ENCODE results near the gene GCA. TPM values are rescaled to one million over a fixed set of nuclear protein-coding genes. Genes with fewer than 3 reads are reported as not detected.

The GCA gene
- polyA plus RNA-seq, 2 of the 4 experiments (the other 2 are of a cell fraction): 6.6 to 17.8 TPM

DNA sequence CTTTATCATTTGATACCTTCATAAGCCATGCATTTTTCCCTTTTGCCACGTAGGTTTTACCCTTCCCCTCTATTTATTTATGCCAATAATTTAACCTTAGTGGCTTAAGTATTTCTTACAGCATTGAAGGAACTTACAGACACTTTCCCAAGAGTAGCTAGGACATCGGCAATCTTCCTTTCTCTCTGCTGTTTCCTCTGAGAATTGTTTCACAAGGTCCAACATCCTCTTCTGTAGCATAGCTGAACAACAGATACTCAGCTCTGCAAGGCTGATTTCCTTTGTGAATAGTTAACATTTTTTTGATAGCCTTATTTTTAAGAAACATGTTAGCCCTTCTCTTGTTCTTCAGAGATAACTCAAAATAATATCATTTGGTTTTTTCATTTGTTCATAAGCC, 1.1 kb upstream of the GCA start:
- H3K4me2 ChIP-seq: no peak overlapping the region
- H3K9me3 ChIP-seq: no peaks in the 10 kb centered on the region
- CTCF ChIA-PET: interaction anchor here (2.0 kb wide), 1 partner anchor 45 kb away, joined by 5 read pairs; no protein-coding TSS in a partner anchor
- ATAC-seq: no peak
- H3K27ac ChIP-seq: no peak overlapping the region
- TF ChIP-seq BHLHE40 (IDR thresholded peaks at IDR 0.05; ENCODE audit: low read depth, low read length): no peak
- TF ChIP-seq JUN (IDR thresholded peaks at IDR 0.05): no peak
- TF ChIP-seq NR3C1 (IDR thresholded peaks at IDR 0.05): no peak
- TF ChIP-seq, protein P1, sequence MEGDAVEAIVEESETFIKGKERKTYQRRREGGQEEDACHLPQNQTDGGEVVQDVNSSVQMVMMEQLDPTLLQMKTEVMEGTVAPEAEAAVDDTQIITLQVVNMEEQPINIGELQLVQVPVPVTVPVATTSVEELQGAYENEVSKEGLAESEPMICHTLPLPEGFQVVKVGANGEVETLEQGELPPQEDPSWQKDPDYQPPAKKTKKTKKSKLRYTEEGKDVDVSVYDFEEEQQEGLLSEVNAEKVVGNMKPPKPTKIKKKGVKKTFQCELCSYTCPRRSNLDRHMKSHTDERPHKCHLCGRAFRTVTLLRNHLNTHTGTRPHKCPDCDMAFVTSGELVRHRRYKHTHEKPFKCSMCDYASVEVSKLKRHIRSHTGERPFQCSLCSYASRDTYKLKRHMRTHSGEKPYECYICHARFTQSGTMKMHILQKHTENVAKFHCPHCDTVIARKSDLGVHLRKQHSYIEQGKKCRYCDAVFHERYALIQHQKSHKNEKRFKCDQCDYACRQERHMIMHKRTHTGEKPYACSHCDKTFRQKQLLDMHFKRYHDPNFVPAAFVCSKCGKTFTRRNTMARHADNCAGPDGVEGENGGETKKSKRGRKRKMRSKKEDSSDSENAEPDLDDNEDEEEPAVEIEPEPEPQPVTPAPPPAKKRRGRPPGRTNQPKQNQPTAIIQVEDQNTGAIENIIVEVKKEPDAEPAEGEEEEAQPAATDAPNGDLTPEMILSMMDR (IDR thresholded peaks at IDR 0.05): no peak
- no peak for TF ChIP-seq EHMT2 (IDR thresholded peaks at IDR 0.05; ENCODE audit: low read depth)
- TF ChIP-seq, protein P2, sequence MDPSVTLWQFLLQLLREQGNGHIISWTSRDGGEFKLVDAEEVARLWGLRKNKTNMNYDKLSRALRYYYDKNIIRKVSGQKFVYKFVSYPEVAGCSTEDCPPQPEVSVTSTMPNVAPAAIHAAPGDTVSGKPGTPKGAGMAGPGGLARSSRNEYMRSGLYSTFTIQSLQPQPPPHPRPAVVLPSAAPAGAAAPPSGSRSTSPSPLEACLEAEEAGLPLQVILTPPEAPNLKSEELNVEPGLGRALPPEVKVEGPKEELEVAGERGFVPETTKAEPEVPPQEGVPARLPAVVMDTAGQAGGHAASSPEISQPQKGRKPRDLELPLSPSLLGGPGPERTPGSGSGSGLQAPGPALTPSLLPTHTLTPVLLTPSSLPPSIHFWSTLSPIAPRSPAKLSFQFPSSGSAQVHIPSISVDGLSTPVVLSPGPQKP (IDR thresholded peaks at IDR 0.05; ENCODE audit: low read depth, low read length): no peak
- no peak for TF ChIP-seq CBX2 (IDR thresholded peaks at IDR 0.05; ENCODE audit: borderline replicate concordance, low read depth)
- TF ChIP-seq, protein P3, sequence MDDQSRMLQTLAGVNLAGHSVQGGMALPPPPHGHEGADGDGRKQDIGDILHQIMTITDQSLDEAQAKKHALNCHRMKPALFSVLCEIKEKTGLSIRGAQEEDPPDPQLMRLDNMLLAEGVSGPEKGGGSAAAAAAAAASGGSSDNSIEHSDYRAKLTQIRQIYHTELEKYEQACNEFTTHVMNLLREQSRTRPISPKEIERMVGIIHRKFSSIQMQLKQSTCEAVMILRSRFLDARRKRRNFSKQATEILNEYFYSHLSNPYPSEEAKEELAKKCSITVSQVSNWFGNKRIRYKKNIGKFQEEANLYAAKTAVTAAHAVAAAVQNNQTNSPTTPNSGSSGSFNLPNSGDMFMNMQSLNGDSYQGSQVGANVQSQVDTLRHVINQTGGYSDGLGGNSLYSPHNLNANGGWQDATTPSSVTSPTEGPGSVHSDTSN (IDR thresholded peaks at IDR 0.05): no peak
- no peak for TF ChIP-seq CHD4 (IDR thresholded peaks at IDR 0.05; ENCODE audit: borderline replicate concordance)
- no peak for TF ChIP-seq ZSCAN20 (CRISPR knock-in tag; IDR thresholded peaks at IDR 0.05)
- POLR2A ChIA-PET: no interaction called here
- no peak overlapping the region for H3K4me3 ChIP-seq
- no peak for FAIRE-seq
- DNase-seq (ENCODE audit: low read depth in 1 of 2, low spot score in 1 of 2): no peak
- 56% methylated on average over 2 of the region's 2 CpGs for WGBS (ENCODE audit: missing lambda C conversion rate)
- 0 out of 3 replicates have a peak, but pooled peaks cover 4% of the 10 kb centered on the region for H3K4me1 ChIP-seq

- 0 out of 3 replicates have a peak, but pooled peaks cover 4% of the 10 kb centered on the region for H3K4me1 ChIP-seq
- H3K4me3 ChIP-seq: peak overlapping the region; percentile 92
- no peak for FAIRE-seq
- ChIA-PET POLR2A (interaction anchor here (0.6 kb wide), 1 partner anchor 1033 kb away, joined by 3 read pairs; no protein-coding TSS in a partner anchor), CTCF (interaction anchor here (2.0 kb wide), 1 partner anchor 45 kb away, joined by 5 read pairs; no protein-coding TSS in a partner anchor)
- H3K9me3 ChIP-seq: no peaks in the 10 kb centered on the region
- WGBS (ENCODE audit: missing lambda C conversion rate): 51% methylated on average over 4 of the region's 4 CpGs
- DNase-seq (ENCODE audit: low read depth in 1 of 2, low spot score in 1 of 2): no peak
- TF ChIP-seq RNF2 (IDR thresholded peaks at IDR 0.05; ENCODE audit: borderline replicate concordance, low read depth): peak; percentile 33; the same call in 1 of the 2 replicates
- TF ChIP-seq NR3C1 (IDR thresholded peaks at IDR 0.05): no peak
- H3K27ac ChIP-seq: peak overlapping the region; percentile 37; a peak in 4 of 6 replicates
- ATAC-seq: no peak
- H3K4me2 ChIP-seq: peak overlapping the region; percentile 84
Observed at GRCh38 chr2:162343492-162343823, 474 bp upstream of the GCA start.

GRCh38 chr2:162344617-162344950, 652 bp downstream of the GCA start:
- peak overlapping the region; percentile 98 for H3K4me2 ChIP-seq
- ATAC-seq (peak; percentile 1 to 9; a peak in 3 of 6 replicates), DNase-seq (ENCODE audit: low read depth in 1 of 2, low spot score in 1 of 2) (peak in 1 of 2 experiments; percentile 3), FAIRE-seq (no peak)
- ChIA-PET POLR2A (no interaction called here), CTCF (no interaction called here)
- H3K9me3 ChIP-seq: no peaks in the 10 kb centered on the region
- peak overlapping the region; percentile 92 for H3K4me3 ChIP-seq
- peak overlapping the region; percentile 83 to 88 for H3K27ac ChIP-seq
- 0 out of 3 replicates have a peak, but pooled peaks cover 4% of the 10 kb centered on the region for H3K4me1 ChIP-seq
- 12% methylated on average over 8 of the region's 8 CpGs for WGBS (ENCODE audit: missing lambda C conversion rate)
- TF ChIP-seq CBX2 (IDR thresholded peaks at IDR 0.05; ENCODE audit: borderline replicate concordance, low read depth): no peak
- TF ChIP-seq NPAS2 (CRISPR knock-in tag; IDR thresholded peaks at IDR 0.05; ENCODE audit: borderline replicate concordance): no peak
- TF ChIP-seq, protein P4, sequence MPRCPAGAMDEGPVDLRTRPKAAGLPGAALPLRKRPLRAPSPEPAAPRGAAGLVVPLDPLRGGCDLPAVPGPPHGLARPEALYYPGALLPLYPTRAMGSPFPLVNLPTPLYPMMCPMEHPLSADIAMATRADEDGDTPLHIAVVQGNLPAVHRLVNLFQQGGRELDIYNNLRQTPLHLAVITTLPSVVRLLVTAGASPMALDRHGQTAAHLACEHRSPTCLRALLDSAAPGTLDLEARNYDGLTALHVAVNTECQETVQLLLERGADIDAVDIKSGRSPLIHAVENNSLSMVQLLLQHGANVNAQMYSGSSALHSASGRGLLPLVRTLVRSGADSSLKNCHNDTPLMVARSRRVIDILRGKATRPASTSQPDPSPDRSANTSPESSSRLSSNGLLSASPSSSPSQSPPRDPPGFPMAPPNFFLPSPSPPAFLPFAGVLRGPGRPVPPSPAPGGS (IDR thresholded peaks at IDR 0.05): no peak
- TF ChIP-seq NFE2L2 (conservative IDR thresholded peaks at IDR 0.05; ENCODE audit: low read length): no peak
- TF ChIP-seq ZFP36 (IDR thresholded peaks at IDR 0.05; ENCODE audit: borderline replicate concordance, partially characterized antibody): no peak
- no peak for TF ChIP-seq USF2 (IDR thresholded peaks at IDR 0.05)
- TF ChIP-seq ZC3H11A (IDR thresholded peaks at IDR 0.05): no peak
- no peak for TF ChIP-seq MAX (IDR thresholded peaks at IDR 0.05)
- TF ChIP-seq SREBF2 (IDR thresholded peaks at IDR 0.05): no peak
- TF ChIP-seq KDM5A (IDR thresholded peaks at IDR 0.05): no peak
- no peak for TF ChIP-seq HOXB13 (CRISPR knock-in tag; IDR thresholded peaks at IDR 0.05; ENCODE audit: low read depth)
- TF ChIP-seq EHMT2 (IDR thresholded peaks at IDR 0.05; ENCODE audit: low read depth): no peak
- TF ChIP-seq, protein P5, sequence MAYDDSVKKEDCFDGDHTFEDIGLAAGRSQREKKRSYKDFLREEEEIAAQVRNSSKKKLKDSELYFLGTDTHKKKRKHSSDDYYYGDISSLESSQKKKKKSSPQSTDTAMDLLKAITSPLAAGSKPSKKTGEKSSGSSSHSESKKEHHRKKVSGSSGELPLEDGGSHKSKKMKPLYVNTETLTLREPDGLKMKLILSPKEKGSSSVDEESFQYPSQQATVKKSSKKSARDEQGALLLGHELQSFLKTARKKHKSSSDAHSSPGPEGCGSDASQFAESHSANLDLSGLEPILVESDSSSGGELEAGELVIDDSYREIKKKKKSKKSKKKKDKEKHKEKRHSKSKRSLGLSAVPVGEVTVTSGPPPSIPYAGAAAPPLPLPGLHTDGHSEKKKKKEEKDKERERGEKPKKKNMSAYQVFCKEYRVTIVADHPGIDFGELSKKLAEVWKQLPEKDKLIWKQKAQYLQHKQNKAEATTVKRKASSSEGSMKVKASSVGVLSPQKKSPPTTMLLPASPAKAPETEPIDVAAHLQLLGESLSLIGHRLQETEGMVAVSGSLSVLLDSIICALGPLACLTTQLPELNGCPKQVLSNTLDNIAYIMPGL (CRISPR knock-in tag; IDR thresholded peaks at IDR 0.05; ENCODE audit: borderline replicate concordance): no peak
- no peak for TF ChIP-seq RCOR1 (IDR thresholded peaks at IDR 0.05; ENCODE audit: low read depth, low read length)
- TF ChIP-seq JUN (IDR thresholded peaks at IDR 0.05): no peak
- TF ChIP-seq TP53 (CRISPR knock-in tag; IDR thresholded peaks at IDR 0.05): no peak
